Myocyte (in vitro differentiated cells): ENCODE measurements around the gene SYT11. TPM values are rescaled to one million over a fixed set of nuclear protein-coding genes. Genes with fewer than 3 reads are reported as not detected.

Experiments
- DNase-seq: peaks from one replicate; pipeline ENCODE4 v3.0.0-alpha.2; 2012; ENCODE audit warnings: low read depth
- total RNA-seq: library from RNA; depleted of rRNA; stranded (reverse); fragments of >200 nt; gene quantifications from 2 replicates; pipeline ENCODE4 v1.2.3, GENCODE V29; 2014

SYT11 gene
- total RNA-seq, 1 donor from 2014 or later, result 7.4 TPM

DNA sequence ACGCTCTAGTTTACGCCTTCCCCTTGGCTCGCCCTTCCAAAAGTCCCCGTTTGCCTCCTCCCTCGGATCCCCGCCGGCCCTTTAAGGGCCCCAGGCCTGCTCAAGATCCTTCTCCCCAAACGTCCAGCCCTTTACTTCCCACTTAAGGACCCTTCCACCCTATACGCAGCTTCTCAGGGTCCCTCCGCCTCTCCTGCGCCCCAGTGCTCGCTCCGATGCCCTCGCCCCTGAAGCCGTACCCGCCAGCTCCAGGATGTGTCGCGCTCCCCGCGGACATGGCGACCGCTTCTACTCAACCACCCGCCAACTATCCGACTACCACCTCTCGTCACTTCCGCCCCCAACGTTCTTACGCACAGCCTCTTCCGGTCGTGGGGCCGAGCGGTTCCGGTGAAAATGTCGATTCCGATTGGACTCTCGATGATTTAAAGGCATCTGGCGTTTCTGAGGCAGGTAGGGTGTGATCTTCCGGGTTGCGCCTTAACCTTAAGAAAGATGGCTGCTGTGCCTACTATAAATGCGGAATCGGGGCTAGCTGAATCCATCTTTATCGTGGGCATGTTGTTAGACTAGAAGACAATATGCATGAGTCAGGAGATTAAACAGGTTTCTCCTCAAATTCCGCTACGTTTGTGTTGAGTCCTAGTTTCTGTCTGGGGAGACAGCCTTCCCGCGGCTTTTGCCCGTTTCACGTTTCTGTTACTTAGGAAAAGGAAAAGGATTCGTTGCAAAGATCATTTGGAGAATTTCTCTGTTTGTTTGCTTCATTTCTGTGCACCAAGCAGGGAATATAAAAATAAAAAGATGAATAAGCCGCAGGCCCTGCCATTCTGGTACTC, 74.9 kb downstream of the SYT11 start, which contains the start of gene KHDC4:
KHDC4 (minus strand) TSS at position 317 of the 839 bp plus-strand sequence; CDS start at position 277, 40 bp downstream.
- peak; percentile 99 for DNase-seq

Other genes with a start within 250 kb of the SYT11 start
- 18.9 and 19.4 TPM in 2 replicates for gene MSTO1, start 249.3 kb upstream of the SYT11 start, total RNA-seq
- 34.5 and 45.7 TPM in 2 replicates for gene YY1AP1, start 170.8 kb upstream of the SYT11 start, total RNA-seq
- 80.0 and 122 TPM in 2 replicates for gene DAP3, start 170.5 kb upstream of the SYT11 start, total RNA-seq
- gene GON4L, start 2.4 kb upstream of the SYT11 start, total RNA-seq, result 19.0 and 24.2 TPM in 2 replicates
- 66.8 and 72.0 TPM in 2 replicates for gene RIT1, start 51.8 kb downstream of the SYT11 start, total RNA-seq
- gene KHDC4, start 74.8 kb downstream of the SYT11 start, total RNA-seq, result 50.6 and 54.2 TPM in 2 replicates
- not detected in 2 replicates for gene RXFP4, start 82.1 kb downstream of the SYT11 start, total RNA-seq
- 361 and 478 TPM in 2 replicates for gene ARHGEF2, start 119.0 kb downstream of the SYT11 start, total RNA-seq
- gene SSR2, start 161.4 kb downstream of the SYT11 start, total RNA-seq, result 124 and 222 TPM in 2 replicates
- 65.3 and 69.7 TPM in 2 replicates for gene UBQLN4, start 194.2 kb downstream of the SYT11 start, total RNA-seq
- 40.1 and 51.4 TPM in 2 replicates for gene LAMTOR2, start 195.2 kb downstream of the SYT11 start, total RNA-seq
- not detected in 2 replicates for gene RAB25, start 201.6 kb downstream of the SYT11 start, total RNA-seq
- gene MEX3A, start 222.9 kb downstream of the SYT11 start, total RNA-seq, result 3.2 and 4.5 TPM in 2 replicates